ENCODE data around the gene CRISPLD2.
"Not testable (repeated sequence)": the region's sequence is repeated elsewhere in the genome, so short reads cannot be mapped to it uniquely, and the experiment has no call there.

Gene CRISPLD2

DNA sequence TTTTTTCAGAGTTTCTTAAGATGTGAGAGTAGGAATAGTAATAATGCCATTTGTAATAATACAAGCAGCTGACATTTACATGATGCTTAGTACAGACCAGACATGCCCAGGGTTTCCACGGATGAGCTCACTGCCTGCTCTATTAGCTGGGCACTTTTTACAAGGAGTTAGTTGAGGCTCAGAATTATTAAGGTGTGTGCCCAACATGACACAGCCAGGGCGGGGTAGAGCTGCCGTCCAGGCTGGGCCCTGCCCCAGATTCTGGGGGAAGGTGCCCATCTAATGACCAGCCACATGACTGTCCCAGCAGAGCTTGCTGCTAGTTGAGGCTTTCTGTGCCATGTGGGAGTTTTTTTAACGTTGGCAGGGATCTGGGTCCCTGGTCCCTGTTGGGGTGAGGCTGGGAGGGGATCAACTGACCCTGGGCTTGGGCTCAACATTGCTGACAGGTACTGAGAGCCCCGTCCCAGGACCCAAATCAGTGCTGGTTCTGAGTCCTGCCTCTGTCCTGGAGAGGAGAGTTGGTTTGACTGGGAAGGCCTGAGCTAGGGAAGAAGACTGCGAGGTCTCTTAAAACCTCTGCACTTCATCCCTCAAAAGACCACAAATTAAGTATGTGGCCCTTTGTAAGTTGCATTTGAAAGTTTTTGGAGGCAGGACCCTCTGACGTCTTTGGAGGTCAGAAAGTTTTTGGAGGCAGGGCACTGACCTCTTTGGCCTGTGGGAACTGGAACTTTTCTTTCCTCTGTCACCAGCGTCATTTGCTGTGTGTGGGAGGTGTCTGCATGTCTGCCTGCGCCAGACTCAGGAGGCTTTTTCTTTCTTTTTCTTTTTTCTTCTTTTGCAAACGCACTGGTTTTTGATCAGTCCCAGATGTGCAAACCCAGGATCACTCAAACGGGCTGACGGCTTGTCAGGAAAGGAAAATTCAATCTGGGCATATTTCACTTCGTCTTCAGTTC, 2.2 kb downstream of the CRISPLD2 start:
- no peak for DNase-seq (ENCODE audit: low spot score)

DNA sequence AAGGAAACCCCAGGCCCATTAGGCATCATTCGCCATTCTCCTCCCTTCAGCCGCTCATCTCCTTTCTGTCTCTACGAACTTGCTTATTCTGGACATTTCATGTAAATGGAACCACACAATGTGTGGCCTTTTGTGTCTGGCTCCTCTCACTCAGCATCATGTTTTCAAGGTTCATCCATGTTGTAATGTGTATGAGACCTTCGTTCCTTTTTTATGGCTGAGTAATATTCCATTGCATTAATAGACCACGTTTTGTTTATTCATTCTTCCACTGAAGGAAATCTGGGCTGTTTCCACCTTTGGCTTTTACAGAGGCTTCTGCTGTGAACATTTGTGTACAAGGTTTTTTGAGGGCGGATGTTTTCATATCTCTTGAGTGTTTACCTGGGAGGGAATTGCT, 3.2 kb downstream of the CRISPLD2 start:
- DNase-seq (ENCODE audit: low spot score), result no peak

DNA sequence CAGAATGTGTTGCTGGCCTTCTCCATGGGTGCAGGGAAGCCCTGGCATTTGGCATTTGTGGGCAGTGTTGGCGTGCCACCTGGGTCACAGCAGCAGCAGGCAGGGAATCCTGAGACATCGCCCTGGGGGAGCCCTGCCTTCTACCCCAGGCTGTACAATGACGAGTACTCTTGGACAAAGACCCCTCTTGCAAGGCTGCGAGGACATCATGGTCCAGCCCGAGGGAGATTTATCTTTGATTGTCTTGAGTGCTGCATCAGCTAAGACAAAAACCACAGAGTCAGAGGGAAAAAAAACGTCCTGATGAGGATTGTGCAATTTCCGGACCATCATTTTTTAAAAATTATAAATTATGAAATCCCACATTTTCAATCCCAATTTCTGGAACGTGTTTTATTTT, 3.7 kb downstream of the CRISPLD2 start:
- DNase-seq (ENCODE audit: low spot score), result no peak

DNA sequence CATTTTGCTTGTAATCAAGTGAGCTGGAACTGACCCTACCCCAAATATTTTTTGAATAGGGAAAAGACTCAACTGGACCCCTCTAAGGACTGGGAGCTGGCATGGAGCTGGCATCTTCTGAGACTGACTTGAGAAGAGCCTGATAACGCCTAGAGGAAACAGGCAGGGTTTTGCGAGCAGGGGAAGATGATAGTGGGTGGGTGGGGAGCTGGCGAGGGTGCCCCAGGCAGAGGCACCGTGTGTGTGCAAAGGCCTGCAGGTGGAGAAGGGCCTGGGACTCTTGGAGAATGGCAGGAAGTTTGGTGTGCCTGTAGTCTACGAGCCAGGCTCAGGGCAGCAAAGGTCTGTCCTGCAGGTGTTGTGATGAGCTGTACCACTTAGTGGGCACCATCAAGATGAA, 4.1 kb downstream of the CRISPLD2 start:
- DNase-seq (ENCODE audit: low spot score), result no peak

DNA sequence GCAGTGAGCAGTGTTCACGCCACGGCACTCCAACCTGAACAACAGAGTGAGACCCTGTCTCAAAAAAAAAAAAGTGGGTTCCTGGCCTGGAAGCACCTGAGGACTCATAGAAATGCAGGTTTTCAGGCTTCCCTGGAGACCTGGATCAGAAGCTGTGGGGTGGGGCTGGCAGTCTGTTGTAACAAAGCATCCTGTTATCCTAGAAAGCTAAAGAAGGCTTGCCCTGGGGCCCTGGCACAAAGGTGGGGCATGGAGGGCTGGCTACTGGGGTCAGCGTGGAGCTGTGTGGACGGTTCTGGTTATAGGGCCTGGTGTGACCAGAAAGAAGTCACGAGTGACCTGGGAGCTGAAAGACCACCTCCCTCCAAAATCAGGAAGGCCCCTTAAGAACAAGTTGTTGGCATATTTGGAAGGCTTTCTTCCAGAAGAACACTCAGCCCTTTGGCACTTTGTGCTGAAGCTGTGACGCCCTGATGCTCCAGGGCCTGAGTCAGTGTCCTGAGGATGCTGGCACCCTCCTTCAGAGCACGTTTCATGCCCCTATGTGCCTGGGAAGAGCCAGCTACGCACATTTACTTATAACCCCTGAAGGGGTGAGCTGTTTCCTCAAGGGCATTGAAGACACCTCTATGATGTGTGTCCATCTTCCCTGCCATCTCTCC, 6.2 kb downstream of the CRISPLD2 start:
- no peak for DNase-seq (ENCODE audit: low spot score)

DNA sequence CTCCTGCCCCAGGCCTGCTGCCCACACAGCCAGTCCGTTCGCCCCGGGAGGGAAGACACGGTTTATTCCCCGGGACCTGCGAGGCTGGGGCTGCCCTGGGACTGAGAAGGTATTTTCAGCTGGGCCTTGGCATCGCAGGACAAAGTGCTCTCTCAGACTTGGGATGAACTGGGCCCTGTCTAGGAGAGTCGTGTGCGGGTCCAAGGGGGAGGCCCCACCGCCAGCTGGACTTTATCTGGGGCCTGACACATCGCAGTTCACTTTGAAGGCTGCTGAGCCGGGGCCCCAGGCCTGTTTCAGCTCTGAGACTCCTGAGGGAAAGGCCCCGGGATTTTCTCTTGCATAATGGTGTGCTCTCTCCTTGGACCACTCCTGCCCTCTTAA, 6.8 kb downstream of the CRISPLD2 start:
- DNase-seq (ENCODE audit: low spot score), result no peak

DNA sequence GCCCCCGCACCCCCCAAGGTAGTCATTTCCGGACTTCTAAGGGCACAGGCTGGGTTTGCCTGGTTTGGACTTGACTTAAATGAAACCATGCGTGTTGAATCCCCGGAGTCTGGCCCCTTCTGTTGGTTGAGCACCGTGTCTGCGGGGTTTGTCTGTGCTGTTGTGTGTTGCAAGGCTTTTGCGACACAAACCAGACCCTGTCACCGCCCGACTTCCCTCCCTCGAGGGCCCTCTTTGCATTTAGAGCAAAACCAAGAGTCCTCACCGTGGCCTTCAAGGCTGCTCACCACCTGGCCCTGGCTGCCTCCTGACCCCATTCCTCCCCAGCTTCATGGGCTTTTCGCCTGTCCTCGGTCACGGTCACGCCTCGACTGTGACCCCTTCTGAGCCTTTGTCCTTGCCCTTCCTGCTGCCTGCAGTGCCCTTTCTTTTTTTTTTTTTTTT, 7.4 kb downstream of the CRISPLD2 start:
- no peak for DNase-seq (ENCODE audit: low spot score)

DNA sequence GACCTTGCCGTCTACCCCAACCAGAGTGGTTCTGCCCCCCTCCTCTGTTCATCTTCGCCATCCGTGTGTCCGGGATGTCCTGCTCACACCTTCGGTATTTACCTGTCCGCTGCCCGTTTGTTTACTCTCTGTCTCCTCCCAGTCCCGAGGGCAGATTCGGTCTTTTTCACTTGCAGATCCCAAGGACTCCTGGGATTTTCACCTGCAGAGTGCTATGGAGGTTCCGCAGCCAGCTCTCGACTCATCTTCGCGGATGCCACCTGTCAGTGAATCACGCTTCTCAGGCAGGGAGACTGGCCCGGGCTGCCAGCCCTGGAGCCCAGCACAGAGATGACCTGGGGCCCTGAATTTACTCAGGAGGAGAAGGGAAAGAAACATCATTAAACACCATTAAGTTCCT, 8.1 kb downstream of the CRISPLD2 start:
- no peak for DNase-seq (ENCODE audit: low spot score)

DNA sequence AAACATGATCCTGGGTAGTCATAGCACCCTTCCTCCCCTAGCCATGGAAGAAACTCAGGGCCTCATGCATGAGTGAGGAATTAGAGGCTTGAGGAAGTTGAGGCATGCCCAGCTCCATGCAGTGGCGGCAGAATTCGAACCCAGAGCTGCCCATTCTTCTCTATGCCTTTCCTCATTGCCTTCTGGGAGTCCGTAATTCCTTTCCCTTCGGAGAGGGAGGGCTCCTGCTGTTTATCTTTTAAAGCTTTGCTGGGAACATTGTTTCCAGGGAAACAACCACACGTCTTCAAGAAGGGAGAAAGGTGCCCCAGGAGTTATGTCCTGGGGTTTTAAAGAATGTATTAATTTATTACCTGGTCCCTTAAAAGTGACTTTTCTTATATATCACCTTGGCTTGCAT, 8.5 kb downstream of the CRISPLD2 start:
- DNase-seq (ENCODE audit: low spot score), result no peak

DNA sequence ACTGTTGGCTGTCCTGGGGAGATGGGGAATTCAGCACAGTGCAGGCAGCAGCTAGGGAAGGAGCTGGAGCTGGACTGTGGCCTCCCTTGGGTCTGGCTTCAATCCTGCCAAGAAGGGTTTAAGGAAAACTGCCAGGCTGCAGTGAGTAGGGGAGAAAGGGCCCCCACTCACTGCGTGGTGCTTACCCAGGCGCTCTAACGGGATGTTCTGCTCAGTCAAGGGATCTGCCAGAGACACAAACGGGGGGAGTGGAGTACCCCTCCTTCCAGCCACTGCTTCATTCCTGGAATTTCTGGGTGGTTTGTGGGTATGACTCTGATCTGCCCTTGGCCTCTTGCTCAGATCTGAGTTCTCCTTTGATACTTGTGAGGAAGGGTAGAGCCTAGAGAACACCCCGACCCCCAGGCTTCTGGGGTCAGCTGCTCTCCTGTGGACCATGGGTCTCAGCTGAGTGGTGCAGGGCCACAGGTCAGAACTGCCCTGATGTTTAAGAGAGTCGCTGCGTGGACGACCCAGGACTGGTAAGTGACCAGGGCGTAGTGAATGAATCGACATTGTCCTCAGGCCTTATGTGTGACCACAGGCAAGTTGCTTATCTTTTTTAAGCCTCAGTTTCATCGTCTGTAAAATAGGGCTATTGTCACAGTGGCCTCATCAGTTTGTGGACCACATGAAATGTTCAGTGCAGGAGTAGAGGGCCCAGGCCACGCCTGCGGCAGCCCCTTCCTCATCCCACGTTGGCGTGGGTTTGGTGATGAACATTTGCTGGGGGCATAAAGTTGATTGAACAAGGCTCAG, 9.6 kb downstream of the CRISPLD2 start:
- no peak for DNase-seq (ENCODE audit: low spot score)

DNA sequence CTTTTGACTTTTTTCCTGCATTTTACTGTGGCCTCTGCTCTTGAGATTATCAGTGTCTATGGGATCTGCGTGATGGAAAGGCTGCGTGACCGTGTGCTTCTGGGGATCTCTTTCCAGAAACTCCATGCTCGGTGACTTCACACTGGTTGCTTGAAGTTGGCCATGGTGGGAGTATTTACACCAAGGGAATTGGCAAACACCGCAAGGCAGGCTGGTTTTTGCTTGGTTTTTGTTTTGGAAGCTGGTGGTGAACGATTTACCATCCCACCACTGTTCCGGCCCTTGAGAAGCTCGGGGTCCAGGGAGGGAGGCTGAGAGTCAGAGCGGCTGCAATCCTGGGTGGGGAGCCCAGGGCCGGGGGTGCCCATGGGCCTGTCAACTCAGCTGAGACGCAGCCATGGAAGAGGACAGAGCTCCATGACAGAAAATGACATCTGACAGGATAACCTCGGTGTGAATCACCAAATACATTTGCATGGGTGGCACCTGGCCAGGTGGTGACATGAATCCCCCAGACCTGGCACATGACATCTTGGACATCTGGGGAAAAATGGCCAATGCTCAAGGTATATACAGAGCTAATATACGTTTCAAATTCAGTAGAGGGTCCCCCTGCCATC, 11.1 kb downstream of the CRISPLD2 start:
- no peak for DNase-seq (ENCODE audit: low spot score)

DNA sequence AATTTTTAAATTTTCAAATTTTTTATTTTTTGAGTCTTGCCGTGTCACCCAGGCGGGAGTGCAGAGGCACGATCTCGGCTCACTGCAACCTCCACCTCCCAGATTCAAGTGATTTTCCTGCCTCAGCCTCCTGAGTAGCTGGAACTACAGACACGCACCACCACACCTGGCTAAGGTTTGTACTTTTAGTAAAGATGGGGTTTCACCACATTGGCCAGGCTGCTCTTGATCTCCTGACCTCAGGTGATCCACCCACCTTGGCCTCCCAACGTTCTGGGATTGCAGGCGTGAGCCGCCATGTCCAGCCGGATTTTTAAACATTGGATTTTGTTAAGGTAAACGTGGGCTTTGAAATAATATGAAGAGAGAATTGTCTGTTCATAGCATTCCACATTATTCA, 11.9 kb downstream of the CRISPLD2 start:
- not testable (repeated sequence) for DNase-seq (ENCODE audit: low spot score)

DNA sequence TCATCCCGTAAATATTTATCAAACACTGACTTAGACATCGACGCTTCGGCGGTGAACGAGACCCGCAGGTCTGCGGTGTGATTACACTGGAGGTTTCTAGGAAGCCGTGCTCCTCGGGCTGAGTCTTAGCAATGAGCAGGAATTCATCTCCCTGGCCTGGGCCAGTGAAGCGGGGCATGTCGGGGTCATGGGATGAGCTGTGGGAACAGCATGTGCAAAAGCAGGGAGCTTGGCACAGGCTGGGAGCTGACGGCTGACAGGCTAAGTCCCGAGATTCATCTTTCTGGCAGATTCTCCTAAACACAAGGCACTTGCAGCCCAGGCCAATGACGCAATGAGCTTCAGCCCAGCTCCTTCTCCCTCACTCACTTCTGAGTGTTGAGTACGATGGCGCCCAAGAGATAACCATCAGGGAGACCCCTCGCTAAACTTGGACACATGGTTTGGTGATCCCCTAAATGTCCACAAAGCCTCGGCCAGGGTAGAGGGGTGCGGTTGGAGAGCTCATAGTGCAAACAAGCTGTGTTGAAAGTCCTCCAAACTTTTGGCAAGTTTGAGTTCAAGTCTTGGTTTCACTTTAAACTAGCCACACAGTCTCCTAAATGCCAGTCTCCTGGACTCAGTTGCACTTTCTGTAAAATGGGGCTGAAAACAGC, 12.8 kb downstream of the CRISPLD2 start:
- no peak for DNase-seq (ENCODE audit: low spot score)

DNA sequence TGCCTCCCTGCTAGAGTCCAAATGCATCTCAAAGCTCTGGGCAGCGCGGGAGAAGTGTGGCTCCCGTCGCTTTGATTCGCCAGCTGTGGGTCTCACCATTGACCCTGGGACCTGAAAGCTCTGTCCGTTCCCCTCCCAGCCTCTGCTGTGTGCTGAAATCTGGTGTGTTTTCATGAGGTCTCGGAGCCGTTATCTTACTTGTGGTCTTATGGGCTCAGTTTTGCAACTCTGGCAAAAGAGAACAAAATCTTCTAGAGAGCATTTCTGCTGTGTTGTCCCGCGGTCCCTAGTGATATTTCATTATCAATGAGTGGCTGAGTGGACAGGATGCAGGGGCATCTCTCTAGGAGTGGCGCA, 13.3 kb downstream of the CRISPLD2 start:
- no peak for DNase-seq (ENCODE audit: low spot score)

DNA sequence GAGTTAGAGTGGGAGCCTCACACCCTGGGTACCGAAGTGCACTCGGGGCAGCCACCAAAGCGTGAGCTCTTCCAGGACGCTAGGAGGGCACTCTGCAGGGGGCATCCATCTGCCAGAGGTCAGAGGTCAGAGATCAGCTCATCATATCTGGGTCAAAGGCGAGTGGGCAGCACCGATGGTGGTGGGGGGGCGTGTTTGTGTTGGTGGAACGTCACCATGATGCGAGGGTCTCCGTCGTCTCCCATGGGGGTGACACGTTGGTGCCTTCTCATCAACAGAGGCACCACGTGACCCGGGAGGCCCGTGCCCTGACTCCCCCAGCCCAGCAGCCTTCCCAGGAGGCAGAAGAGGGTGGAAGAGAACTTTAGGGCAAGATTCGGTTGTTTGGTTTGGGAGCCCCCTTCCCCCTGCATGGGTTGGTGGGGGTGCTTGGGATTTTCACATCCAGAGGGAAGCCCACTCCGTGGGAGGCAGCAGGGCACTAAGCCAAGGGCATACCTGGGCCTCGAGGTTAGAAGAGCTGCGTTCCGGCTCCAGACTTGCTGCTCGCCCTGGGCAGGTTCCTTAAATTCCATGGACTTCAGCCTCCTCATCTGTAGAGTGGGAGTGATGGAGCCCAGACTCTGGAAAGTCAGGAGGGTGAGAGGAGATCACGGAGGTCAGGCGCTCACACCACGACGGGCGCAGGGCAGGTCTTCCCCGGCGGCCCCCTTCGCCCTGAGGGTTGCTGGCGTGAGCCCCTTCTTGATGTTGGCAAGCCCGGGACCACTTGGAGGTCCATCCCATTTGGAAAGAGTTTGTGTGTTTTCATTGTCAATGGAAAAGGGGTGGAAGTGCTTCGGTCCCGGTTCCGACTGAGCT, 14.0 kb downstream of the CRISPLD2 start:
- no peak for DNase-seq (ENCODE audit: low spot score)

DNA sequence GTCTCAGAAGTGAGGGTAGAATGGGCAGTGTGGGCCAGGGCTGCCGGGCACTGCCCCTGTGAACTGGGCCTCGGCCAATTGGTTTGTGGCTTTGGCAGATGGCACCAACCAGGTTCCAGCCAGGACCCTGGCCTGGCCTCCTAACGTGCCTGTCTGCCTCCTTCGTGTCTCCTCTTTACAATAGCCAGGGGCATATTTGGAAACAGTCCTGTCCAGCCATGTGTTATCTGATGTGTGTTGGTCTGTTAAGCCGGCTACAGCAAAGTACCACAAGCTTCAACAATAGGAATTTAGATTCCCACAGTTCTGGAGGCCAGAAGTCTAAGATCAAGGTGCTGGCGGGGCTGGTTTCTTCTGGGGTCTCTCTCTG, 14.6 kb downstream of the CRISPLD2 start:
- DNase-seq (ENCODE audit: low spot score), result no peak

DNA sequence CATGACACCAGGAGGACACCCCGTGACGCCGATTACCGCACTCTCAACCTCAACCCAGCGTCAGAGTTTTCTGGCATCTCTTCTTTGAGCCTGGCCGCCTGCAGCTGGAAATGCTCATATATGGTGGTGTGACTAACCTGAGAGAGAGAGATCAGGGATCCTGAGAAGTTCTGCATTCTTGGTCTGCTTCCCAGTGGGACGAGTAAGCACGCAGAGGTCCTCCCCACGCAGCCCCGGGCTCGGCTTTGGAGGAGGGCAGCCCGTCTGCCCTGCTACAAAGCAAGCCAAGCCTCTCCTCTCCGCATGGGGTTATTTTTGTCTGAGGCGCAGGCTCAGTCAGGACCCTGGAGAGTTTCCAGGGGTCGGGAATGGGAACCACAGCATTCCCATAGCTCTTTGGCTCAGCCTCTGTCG, 16.5 kb downstream of the CRISPLD2 start:
- no peak for DNase-seq (ENCODE audit: low spot score)

DNA sequence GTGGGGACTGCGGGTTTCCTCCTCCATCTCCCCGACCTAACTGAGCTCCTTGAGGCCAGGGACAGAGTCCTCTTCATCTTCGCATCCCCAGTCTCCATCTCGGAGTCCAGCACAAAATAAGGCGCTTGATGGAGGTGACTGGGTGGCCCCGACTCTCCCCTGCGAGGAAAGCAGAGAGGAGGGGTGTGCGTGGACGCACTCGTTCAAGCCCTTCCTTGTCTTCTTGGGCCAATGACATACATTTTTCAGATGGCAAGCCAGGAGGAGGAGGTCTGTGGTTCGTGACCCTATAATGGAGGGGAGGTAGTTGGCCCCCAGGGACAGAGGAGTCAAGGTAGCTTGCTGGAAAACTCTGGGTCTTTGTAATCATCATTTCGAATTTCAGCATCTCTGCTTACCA, 17.2 kb downstream of the CRISPLD2 start:
- no peak for DNase-seq (ENCODE audit: low spot score)

DNA sequence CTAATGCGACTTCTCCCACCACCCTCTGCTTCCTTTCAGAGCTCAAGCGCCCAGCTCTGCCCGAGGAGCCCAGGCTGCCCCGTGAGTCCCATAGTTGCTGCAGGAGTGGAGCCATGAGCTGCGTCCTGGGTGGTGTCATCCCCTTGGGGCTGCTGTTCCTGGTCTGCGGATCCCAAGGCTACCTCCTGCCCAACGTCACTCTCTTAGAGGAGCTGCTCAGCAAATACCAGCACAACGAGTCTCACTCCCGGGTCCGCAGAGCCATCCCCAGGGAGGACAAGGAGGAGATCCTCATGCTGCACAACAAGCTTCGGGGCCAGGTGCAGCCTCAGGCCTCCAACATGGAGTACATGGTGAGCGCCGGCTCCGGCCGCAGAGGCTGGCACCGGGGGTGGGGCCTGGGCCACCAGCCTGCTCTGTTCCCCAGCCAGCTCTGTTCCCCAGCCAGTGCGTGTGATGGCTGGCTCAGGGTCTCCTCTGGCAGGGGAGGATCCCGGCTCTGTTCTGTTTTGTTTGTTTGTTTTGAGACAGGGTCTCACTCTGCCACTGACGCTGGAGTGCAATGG, 18.7 kb downstream of the CRISPLD2 start:
- no peak for DNase-seq (ENCODE audit: low spot score)

DNA sequence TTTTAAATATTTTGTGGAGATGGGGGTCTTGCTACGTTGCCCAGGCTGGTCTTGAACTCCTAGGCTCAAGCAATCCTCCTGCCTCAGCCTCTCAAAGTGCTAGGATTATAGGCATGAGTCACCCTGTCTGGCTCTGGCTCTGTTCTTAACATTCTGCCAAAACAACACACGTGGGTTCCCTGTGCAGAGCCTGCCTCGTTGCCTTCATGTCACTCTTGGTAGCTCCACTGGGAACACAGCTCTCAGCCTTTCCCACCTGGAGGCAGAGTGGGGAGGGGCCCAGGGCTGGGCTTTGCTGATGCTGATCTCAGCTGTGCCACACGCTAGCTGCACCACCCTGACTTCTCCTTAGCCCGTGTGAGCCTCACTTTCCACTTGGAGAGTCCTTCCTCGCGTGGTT, 19.3 kb downstream of the CRISPLD2 start:
- DNase-seq (ENCODE audit: low spot score), result no peak

DNA sequence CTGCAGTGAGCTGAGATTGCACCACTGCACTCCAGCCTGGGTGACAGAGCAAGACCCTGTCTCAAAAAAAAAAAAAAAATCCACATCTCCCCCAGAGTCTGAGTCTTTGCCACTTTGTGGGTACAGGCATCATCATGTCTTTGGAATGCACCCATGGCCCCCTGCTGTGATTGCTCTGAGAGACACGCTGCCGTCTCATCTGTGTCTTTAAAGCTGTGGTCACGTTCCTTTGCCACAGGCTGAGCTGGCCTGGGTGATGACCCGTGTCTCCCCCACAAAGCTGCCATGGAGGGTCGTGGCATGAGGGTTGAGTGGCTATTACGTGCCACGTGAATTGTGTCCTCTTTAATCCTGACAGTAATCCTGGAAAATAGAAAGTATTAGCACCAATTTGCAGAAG, 20.2 kb downstream of the CRISPLD2 start:
- DNase-seq (ENCODE audit: low spot score), result no peak

Measured in HuH-7.5 (cell line).